ENCODE data around the gene SLITRK2. TPM values are rescaled to one million over a fixed set of nuclear protein-coding genes. Genes with fewer than 3 reads are reported as not detected.
A peak's percentile ranks its signal among the peaks of the same experiment; 100 is the strongest.

Gene SLITRK2
- total RNA-seq, 1 donor from 2014 or later: 8.3 TPM

DNA sequence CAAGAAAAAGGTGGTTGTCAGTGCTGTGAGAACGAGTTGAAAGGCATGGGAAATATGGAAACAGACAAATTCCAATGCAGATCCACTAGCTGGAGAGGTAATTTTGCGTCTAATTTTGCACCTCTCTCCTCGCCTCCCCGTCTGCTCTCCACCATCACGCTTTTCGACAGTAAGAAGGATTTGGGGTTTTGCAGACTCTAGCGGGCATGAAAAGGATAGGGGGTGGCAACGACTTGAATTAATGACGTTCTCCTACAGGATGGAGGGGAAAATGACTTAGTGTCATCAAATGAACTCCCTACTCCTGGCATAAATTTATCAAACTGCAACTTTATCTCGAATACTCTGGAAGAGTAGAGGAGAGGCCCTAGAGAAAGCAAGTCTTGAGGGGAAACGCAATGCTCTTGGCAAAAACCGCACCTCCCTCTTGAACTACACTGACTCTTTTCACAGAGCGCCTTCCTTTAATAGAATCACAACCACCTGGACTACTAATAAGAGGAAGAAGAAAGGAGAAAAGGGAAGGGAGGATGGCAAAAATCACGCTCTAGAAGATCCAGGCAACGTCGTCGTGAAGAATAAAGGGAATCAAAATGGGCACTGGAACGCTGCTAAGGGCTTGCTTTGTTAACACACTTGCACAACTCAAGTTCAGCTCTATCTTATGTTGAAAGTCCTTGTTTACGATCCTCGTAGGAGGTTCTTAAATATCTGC is 871 bp upstream of the SLITRK2 start:
- H3K36me3 Mint-ChIP-seq (ENCODE audit: low read depth): no peaks in the 10 kb centered on the region
- no peak for TF ChIP-seq CTCF (conservative IDR thresholded peaks at IDR 0.05)
- DNase-seq (ENCODE audit: low read depth, low spot score): no peak
- peak overlapping the region; percentile 88 for H3K4me3 Mint-ChIP-seq
- no peaks in the 10 kb centered on the region for H3K9me3 Mint-ChIP-seq
- peaks cover 29% of the 10 kb centered on the region for H3K4me1 Mint-ChIP-seq
- peak overlapping the region; percentile 89 for H3K27ac Mint-ChIP-seq (ENCODE audit: unreplicated experiment)
- peaks cover 82% of the 10 kb centered on the region for H3K27me3 Mint-ChIP-seq (ENCODE audit: low read depth)

DNA sequence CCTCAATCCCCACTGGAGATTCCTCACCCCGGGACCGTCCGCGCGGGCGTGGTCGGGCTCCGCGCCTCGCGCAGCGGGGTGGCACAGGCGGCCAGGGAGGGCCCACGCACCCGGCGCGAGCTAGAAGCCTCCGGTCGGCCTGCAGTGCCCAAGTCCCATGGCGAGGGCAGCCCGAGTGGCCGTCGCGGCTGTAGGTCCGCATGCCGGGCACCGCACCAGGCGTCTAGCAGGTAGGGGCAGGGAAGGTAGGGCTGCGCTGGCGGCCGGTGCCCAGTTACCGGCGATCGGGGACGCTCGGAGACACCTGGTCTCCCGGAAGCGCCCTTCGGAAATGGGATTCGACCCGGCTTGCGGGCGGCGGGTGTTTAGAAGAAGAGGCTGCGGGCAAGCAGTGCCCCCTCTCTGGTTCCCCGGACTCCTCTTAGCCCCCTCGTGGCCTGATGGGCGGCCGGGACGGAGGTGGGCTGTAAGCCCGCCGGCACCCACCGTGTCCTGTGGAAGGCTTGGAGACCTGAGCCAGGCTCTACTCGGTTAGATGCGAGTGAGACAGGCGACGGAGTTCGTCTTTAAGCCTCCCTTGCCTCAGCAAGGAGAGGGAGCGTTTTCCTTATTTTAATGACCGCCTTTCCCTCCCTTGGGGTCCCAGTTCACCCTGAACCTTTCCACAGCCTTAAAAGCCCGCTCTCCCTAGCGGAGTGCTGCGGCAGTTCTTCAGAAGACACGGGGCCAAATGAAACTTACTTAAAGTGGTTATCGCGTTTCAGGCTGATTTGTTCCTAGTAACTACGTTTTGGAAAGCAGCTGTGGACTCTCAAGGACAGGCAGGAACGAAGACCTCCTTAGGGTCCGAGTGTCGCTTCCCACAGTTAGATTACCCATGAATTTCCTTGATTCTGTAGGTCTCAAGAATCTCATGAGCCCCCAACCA is 821 bp downstream of the SLITRK2 start:
- no peak for TF ChIP-seq CTCF (conservative IDR thresholded peaks at IDR 0.05)
- DNase-seq (ENCODE audit: low read depth, low spot score): no peak
- H3K9me3 Mint-ChIP-seq: peaks cover 2% of the 10 kb centered on the region
- H3K27ac Mint-ChIP-seq (ENCODE audit: unreplicated experiment): no peak overlapping the region
- peaks cover 6% of the 10 kb centered on the region for H3K36me3 Mint-ChIP-seq (ENCODE audit: low read depth)
- H3K4me3 Mint-ChIP-seq: peak overlapping the region; percentile 48
- peaks cover 86% of the 10 kb centered on the region for H3K27me3 Mint-ChIP-seq (ENCODE audit: low read depth)
- peaks cover 39% of the 10 kb centered on the region for H3K4me1 Mint-ChIP-seq

DNA sequence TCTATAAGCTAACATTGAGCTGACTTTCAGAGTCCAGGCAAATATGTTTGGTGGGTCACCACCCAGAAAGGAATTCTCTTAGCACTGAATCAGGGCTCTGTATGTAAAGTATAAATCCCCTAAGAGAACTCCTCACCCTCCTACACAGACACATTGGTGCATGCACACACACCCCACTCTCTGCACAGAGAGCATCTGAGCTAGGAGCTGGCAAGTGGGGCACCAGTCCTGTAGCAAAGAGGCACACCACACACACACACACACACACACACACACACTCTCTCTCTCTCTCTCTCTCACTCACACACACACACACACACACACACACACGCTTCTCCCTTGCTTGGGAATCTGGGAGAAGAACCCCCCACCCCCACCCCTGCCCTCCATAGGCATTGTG is 3.2 kb downstream of the SLITRK2 start:
- Mint-ChIP-seq H3K27ac (ENCODE audit: unreplicated experiment) (no peak overlapping the region), H3K9me3 (peaks cover 2% of the 10 kb centered on the region), H3K36me3 (ENCODE audit: low read depth) (peaks cover 6% of the 10 kb centered on the region), H3K4me3 (peak overlapping the region; percentile 48), H3K27me3 (ENCODE audit: low read depth) (peaks cover 77% of the 10 kb centered on the region), H3K4me1 (peaks cover 49% of the 10 kb centered on the region)
- no peak for TF ChIP-seq CTCF (conservative IDR thresholded peaks at IDR 0.05)
- DNase-seq (ENCODE audit: low read depth, low spot score): no peak

GRCh38 chrX:145821291-145821897 is 3.8 kb downstream of the SLITRK2 start:
- no peak for TF ChIP-seq CTCF (conservative IDR thresholded peaks at IDR 0.05)
- H3K9me3 Mint-ChIP-seq: peaks cover 2% of the 10 kb centered on the region
- H3K4me1 Mint-ChIP-seq: peaks cover 52% of the 10 kb centered on the region
- peaks cover 6% of the 10 kb centered on the region for H3K36me3 Mint-ChIP-seq (ENCODE audit: low read depth)
- peak; percentile 18 for DNase-seq (ENCODE audit: low read depth, low spot score)
- peak overlapping the region; percentile 62 for H3K27ac Mint-ChIP-seq (ENCODE audit: unreplicated experiment)
- peaks cover 72% of the 10 kb centered on the region for H3K27me3 Mint-ChIP-seq (ENCODE audit: low read depth)
- peak overlapping the region; percentile 89 for H3K4me3 Mint-ChIP-seq

GRCh38 chrX:145821898-145822571 is 4.4 kb downstream of the SLITRK2 start:
- peaks cover 65% of the 10 kb centered on the region for H3K27me3 Mint-ChIP-seq (ENCODE audit: low read depth)
- H3K4me1 Mint-ChIP-seq: peaks cover 48% of the 10 kb centered on the region
- peaks cover 2% of the 10 kb centered on the region for H3K9me3 Mint-ChIP-seq
- no peak for TF ChIP-seq CTCF (conservative IDR thresholded peaks at IDR 0.05)
- peak overlapping the region; percentile 62 for H3K27ac Mint-ChIP-seq (ENCODE audit: unreplicated experiment)
- H3K4me3 Mint-ChIP-seq: peak overlapping the region; percentile 89
- peaks cover 6% of the 10 kb centered on the region for H3K36me3 Mint-ChIP-seq (ENCODE audit: low read depth)
- DNase-seq (ENCODE audit: low read depth, low spot score): no peak
